Measurements from ENCODE around the gene POU2F1. TPM values are rescaled to one million over a fixed set of nuclear protein-coding genes. Genes with fewer than 3 reads are reported as not detected.

POU2F1 gene
- total and polyA plus RNA-seq, 2 donors (not counting 3 experiments of a cell fraction or from before 2014, with no cell fraction given) = 6.0 to 12.9 TPM

- CTCF ChIA-PET = interaction anchor here (1.1 to 1.3 kb wide), 3 partner anchors 8 to 417 kb away, joined by 3 to 4 read pairs (median 3); no protein-coding TSS in a partner anchor
- intact Hi-C loops (cut with micrococcal nuclease) = no loop called here
- Histone ChIP-seq H3K79me2 (ENCODE audit: control insufficient read depth, insufficient read depth, low read length) (no peaks in the 10 kb centered on the region), H3K27me3 (ENCODE audit: control insufficient read depth in 2 of 2, insufficient read depth in 2 of 2, low read length in 2 of 2) (peaks cover 0 to 1% of the 10 kb centered on the region in 2 experiments), H3K4me1 (ENCODE audit: control insufficient read depth, extremely low read depth, insufficient read depth, low read length) (no peaks in the 10 kb centered on the region), H3K9me3 (replicated peaks; ENCODE audit: control insufficient read depth, insufficient read depth, low read length) (no peaks in the 10 kb centered on the region), H2AFZ (ENCODE audit: low read depth, low read length) (no peak overlapping the region), H3K36me3 (ENCODE audit: control insufficient read depth in 2 of 2, extremely low read depth in 1 of 2, insufficient read depth in 2 of 2, low read length in 2 of 2) (no peaks in the 10 kb centered on the region), H4K20me1 (replicated peaks; ENCODE audit: control insufficient read depth, extremely low read depth, insufficient read depth, low read length) (no peaks in the 10 kb centered on the region), H3K9me1 (replicated peaks; ENCODE audit: control insufficient read depth, extremely low read depth, insufficient read depth, low read length) (no peaks in the 10 kb centered on the region), H3K4me2 (ENCODE audit: insufficient read depth, low read length) (no peak overlapping the region), H3K9ac (replicated peaks; ENCODE audit: extremely low read depth, insufficient read depth, low read length) (no peak overlapping the region), H3K4me3 (replicated peaks in 1 of 3; ENCODE audit: insufficient read depth in 1 of 3, low read depth in 1 of 3, low read length in 3 of 3) (no peak overlapping the region), H3K27ac (ENCODE audit: insufficient read depth, low read depth, low read length) (no peak overlapping the region)
- BruUV-seq (replicated peaks) = no TSS peak
- DNase-seq (ENCODE audit: low read depth, low spot score) (no peak), FAIRE-seq (no peak)
- POLR2A ChIA-PET = no interaction called here
- TF ChIP-seq, protein P1, sequence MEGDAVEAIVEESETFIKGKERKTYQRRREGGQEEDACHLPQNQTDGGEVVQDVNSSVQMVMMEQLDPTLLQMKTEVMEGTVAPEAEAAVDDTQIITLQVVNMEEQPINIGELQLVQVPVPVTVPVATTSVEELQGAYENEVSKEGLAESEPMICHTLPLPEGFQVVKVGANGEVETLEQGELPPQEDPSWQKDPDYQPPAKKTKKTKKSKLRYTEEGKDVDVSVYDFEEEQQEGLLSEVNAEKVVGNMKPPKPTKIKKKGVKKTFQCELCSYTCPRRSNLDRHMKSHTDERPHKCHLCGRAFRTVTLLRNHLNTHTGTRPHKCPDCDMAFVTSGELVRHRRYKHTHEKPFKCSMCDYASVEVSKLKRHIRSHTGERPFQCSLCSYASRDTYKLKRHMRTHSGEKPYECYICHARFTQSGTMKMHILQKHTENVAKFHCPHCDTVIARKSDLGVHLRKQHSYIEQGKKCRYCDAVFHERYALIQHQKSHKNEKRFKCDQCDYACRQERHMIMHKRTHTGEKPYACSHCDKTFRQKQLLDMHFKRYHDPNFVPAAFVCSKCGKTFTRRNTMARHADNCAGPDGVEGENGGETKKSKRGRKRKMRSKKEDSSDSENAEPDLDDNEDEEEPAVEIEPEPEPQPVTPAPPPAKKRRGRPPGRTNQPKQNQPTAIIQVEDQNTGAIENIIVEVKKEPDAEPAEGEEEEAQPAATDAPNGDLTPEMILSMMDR (IDR thresholded peaks at IDR 0.05; ENCODE audit: extremely low read depth in 1 of 2, insufficient read depth in 1 of 2, low read depth in 1 of 2, low read length in 2 of 2) = no peak
- no peak for TF ChIP-seq MYC (IDR thresholded peaks at IDR 0.05; ENCODE audit: low read depth, low read length)
- TF ChIP-seq POLR2AphosphoS5 (IDR thresholded peaks at IDR 0.05; ENCODE audit: insufficient read depth, low read depth, low read length) = no peak
- TF ChIP-seq POLR2A (IDR thresholded peaks at IDR 0.05; ENCODE audit: low read depth, low read length) = no peak
- TF ChIP-seq GATA2 (IDR thresholded peaks at IDR 0.05; ENCODE audit: insufficient read depth, insufficient read length, low read depth, low read length) = no peak
- TF ChIP-seq FOS (IDR thresholded peaks at IDR 0.05; ENCODE audit: borderline replicate concordance, insufficient read depth, low read length) = no peak
- no peak for TF ChIP-seq EZH2 (IDR thresholded peaks at IDR 0.05; ENCODE audit: borderline replicate concordance, low read depth, low read length, severe bottlenecking)
- TF ChIP-seq MAX (IDR thresholded peaks at IDR 0.05; ENCODE audit: insufficient read depth, insufficient read length) = no peak
- no peak for TF ChIP-seq JUN (IDR thresholded peaks at IDR 0.05; ENCODE audit: borderline replicate concordance, insufficient read depth, insufficient read length, low read depth)
- dilution Hi-C loops (cut with MboI; ENCODE audit: extremely low pct_ligation_motif_present, low sequenced_read_pairs) = no loop called here
These were observed 255.4 kb downstream of the POU2F1 start for GRCh38 chr1:167476061-167476460.

Other genes starting within 250 kb of the POU2F1 start
- not detected in 2 replicates for gene ILDR2, start 245.3 kb upstream of the POU2F1 start, total RNA-seq
- gene ILDR2, start 245.3 kb upstream of the POU2F1 start, polyA plus RNA-seq = not detected in 2 replicates
- gene MAEL, start 231.6 kb upstream of the POU2F1 start, total RNA-seq = not detected in 2 replicates
- gene MAEL, start 231.6 kb upstream of the POU2F1 start, polyA plus RNA-seq = 0.04 and 0.05 TPM in 2 replicates
- gene GPA33, start 130.5 kb upstream of the POU2F1 start, total RNA-seq = not detected in 2 replicates
- gene GPA33, start 130.5 kb upstream of the POU2F1 start, polyA plus RNA-seq = not detected in 2 replicates
- not detected in 2 replicates for gene STYXL2, start 126.8 kb upstream of the POU2F1 start, total RNA-seq
- not detected in 2 replicates for gene STYXL2, start 126.8 kb upstream of the POU2F1 start, polyA plus RNA-seq